ENCODE measurements around the gene CCDC38. TPM values are rescaled to one million over a fixed set of nuclear protein-coding genes. Genes with fewer than 3 reads are reported as not detected.

The CCDC38 gene
- total and polyA plus RNA-seq, 7 donors = 0.04 to 0.30 (median 0.08) TPM; not detected in 4

DNA sequence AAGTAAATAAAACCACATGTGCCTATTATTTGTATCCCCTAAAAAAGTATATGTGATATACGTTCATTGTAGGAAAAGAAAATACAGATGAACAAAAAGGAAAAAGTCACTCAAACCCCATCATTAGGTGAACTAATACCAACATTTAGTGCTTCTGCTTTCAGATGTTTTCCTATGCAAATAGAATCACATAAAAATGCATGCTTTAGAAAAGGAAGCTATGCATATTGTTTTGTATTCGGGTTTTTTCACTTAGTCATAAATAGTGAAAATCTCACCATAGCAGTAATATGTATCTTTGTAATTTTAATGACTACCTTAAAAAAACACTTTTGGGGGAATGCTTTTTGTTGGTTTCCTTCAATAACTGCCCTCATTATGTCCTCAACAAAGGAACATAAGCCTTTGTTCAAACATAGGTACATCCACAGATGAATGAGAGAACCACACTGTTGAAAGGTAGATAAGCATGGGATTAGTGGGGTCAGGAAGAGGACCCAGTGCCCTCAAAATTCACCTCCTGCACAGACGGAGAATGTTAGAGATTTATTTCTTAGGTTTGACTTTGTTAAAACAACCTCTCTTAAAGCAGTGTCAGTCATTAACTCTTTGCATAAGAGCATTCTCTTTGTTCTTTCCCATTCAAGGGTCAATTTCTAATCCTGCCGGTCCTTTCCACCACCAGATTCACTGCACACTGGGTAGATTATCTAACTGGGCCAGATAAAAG is 7.2 kb upstream of the CCDC38 start:
- DNase-seq (no peak), ATAC-seq (no peak)
- H3K27ac ChIP-seq = no peak overlapping the region
- TF ChIP-seq, protein P1, sequence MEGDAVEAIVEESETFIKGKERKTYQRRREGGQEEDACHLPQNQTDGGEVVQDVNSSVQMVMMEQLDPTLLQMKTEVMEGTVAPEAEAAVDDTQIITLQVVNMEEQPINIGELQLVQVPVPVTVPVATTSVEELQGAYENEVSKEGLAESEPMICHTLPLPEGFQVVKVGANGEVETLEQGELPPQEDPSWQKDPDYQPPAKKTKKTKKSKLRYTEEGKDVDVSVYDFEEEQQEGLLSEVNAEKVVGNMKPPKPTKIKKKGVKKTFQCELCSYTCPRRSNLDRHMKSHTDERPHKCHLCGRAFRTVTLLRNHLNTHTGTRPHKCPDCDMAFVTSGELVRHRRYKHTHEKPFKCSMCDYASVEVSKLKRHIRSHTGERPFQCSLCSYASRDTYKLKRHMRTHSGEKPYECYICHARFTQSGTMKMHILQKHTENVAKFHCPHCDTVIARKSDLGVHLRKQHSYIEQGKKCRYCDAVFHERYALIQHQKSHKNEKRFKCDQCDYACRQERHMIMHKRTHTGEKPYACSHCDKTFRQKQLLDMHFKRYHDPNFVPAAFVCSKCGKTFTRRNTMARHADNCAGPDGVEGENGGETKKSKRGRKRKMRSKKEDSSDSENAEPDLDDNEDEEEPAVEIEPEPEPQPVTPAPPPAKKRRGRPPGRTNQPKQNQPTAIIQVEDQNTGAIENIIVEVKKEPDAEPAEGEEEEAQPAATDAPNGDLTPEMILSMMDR (IDR thresholded peaks at IDR 0.05) = no peak
- no peaks in the 10 kb centered on the region for H3K9me3 ChIP-seq
- H3K4me3 ChIP-seq = no peak overlapping the region
- H3K36me3 ChIP-seq (ENCODE audit: insufficient read depth in 1 of 2, low read depth in 1 of 2) = no peaks in the 10 kb centered on the region
- no peaks in the 10 kb centered on the region for H3K27me3 ChIP-seq (ENCODE audit: insufficient read depth in 3 of 3, low read length in 2 of 3)
- no peaks in the 10 kb centered on the region for H3K4me1 ChIP-seq
- WGBS, 3 donors = 53 to 59% (median 55%) methylated on average over 4 of the region's 4 CpGs
- intact Hi-C loops (cut with DNase I) = loop anchor here in 1 of 2 donors (10.0 kb wide), 1 partner anchor 85 kb away; no protein-coding TSS in a partner anchor

DNA sequence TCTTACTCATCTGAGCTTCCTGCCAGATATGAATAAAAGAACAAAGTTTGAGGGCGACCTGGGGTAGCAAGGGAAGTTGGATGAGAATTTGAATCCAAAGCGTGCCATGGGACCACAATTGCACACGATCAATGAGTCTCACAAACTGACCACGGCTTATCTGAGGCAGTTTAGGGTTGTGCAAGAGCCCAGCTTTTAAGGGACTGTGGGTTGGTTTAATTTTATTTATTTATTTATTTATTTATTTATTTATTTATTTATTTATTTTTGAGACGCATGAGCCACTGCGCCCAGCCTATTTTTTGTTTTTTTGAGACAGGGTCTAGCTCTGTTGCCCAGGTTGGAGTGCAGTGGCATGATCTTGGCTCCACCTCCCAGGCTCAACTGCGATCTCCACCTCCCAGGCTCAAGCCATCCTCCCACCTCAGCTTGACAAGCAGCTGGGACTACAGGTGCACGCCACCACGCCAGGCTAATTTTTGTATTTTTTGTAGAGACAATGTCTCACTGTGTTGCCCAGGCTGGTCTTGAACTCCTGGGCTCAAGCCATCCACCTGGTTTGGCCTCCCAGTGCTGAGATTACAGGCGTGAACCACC is 1.8 kb upstream of the CCDC38 start:
- H3K9me3 ChIP-seq = no peaks in the 10 kb centered on the region
- DNase-seq (no peak), ATAC-seq (no peak)
- H3K27me3 ChIP-seq (ENCODE audit: insufficient read depth in 3 of 3, low read length in 2 of 3) = no peaks in the 10 kb centered on the region
- H3K4me3 ChIP-seq = no peak overlapping the region
- intact Hi-C loops (cut with DNase I) = loop anchor here in 1 of 2 donors (10.0 kb wide), 1 partner anchor 79 kb away; no protein-coding TSS in a partner anchor
- WGBS, 3 donors = 81 to 93% (median 92%) methylated on average over 10 of the region's 10 CpGs
- H3K27ac ChIP-seq = no peak overlapping the region
- no peaks in the 10 kb centered on the region for H3K36me3 ChIP-seq (ENCODE audit: insufficient read depth in 1 of 2, low read depth in 1 of 2)
- TF ChIP-seq, protein P1 (IDR thresholded peaks at IDR 0.05) = no peak
- H3K4me1 ChIP-seq = no peaks in the 10 kb centered on the region

DNA sequence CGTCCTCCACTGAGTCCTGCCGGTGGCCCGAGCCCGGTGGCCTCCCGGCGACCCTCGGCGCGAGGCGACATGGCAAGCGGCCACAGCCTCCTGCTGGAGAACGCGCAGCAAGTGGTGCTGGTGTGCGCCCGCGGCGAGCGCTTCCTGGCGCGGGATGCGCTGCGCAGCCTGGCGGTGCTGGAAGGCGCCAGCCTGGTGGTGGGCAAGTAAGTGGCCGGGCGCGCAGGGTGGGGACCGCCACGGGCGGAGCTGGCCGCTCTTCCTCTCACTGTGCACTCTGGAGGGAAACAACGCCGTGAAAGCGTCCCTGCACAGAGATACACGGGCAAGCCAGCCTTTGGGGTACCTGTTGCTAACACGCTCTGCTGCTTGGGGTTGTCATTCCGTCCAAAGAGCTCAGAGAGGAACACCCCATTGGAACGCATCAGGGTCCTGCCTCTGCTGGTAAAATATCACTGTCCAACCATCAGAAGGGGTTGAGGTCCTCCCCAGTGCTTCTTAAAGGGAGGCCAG is 972 bp upstream of the CCDC38 start, which contains the start of gene AMDHD1:
AMDHD1 (plus strand) TSS at position 2 of the 513 bp plus-strand sequence; CDS start at position 70, 68 bp downstream.
- TF ChIP-seq, protein P1 (IDR thresholded peaks at IDR 0.05) = peak; percentile 23
- peak within 1 kb of the TSS; percentile 97 for H3K4me3 ChIP-seq
- no peaks in the 10 kb centered on the region for H3K36me3 ChIP-seq (ENCODE audit: insufficient read depth in 1 of 2, low read depth in 1 of 2)
- ATAC-seq = peak; percentile 78 to 82 (median 80)
- H3K27me3 ChIP-seq (ENCODE audit: insufficient read depth in 3 of 3, low read length in 2 of 3) = no peaks in the 10 kb centered on the region
- no peaks in the 10 kb centered on the region for H3K9me3 ChIP-seq
- WGBS, 3 donors = 0 to 1% (median 1%) methylated on average over 35 to 38 of the region's 38 CpGs
- H3K27ac ChIP-seq = peak within 1 kb of the TSS; percentile 76
- no peaks in the 10 kb centered on the region for H3K4me1 ChIP-seq
- intact Hi-C loops (cut with DNase I) = loop anchor here in 1 of 2 donors (10.0 kb wide), 1 partner anchor 79 kb away; no protein-coding TSS in a partner anchor
- peak; percentile 61 to 73 for DNase-seq

DNA sequence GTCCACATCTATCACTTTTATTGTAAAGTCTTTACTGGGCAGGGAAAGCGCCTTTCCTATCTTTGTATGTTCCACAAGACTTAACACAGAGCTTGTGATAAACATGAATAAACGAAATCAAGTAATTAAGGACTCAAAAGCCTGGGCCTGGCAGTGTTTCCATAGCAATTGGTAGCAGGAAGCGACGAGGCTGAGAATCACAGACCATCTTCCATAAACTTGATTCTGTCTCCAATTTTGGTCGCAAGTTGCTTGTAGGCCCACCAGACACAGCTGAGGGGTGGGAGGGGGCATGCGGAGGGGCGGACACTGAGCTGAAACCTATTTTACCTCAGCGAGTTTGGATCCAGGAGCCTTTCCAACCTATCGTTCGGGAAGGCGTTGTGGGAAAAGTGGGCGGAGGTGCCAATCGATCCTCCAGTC is 302 bp downstream of the CCDC38 start:
- Histone ChIP-seq H3K27me3 (ENCODE audit: insufficient read depth in 3 of 3, low read length in 2 of 3) (no peaks in the 10 kb centered on the region), H3K36me3 (ENCODE audit: insufficient read depth in 1 of 2, low read depth in 1 of 2) (no peaks in the 10 kb centered on the region), H3K4me3 (peak overlapping the region; percentile 97), H3K4me1 (no peaks in the 10 kb centered on the region), H3K27ac (peak overlapping the region; percentile 76), H3K9me3 (no peaks in the 10 kb centered on the region)
- DNase-seq (no peak), ATAC-seq (no peak)
- 9 to 14% (median 13%) methylated on average over 13 of the region's 13 CpGs for WGBS, 3 donors
- TF ChIP-seq, protein P1 (IDR thresholded peaks at IDR 0.05) = no peak
- intact Hi-C loops (cut with DNase I) = loop anchor here in 1 of 2 donors (10.0 kb wide), 1 partner anchor 77 kb away; no protein-coding TSS in a partner anchor

All from psoas muscle (tissue), 8 donors.